ENCODE data around the gene PLPP4.

Gene PLPP4

DNA sequence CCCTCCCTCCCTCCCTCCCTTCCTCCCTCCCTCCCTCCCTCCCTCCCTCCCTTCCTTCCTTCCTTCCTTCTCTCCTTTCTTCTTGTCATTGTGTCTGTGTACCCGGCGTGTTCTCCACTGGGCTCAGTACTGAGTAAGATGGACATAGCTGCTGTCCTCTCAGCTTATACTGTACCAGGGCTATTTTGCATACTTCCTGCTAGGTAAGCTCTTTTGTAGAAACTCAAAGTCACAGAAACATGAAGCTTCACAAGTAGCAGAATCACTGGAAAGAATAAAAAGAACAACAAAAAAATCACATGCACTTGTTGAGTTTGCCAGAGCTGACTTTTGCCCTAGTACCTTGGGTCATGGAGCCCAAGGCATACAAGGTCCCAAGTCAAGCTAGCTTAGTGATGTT, 125.7 kb downstream of the PLPP4 start:
- DNase-seq, result no peak

DNA sequence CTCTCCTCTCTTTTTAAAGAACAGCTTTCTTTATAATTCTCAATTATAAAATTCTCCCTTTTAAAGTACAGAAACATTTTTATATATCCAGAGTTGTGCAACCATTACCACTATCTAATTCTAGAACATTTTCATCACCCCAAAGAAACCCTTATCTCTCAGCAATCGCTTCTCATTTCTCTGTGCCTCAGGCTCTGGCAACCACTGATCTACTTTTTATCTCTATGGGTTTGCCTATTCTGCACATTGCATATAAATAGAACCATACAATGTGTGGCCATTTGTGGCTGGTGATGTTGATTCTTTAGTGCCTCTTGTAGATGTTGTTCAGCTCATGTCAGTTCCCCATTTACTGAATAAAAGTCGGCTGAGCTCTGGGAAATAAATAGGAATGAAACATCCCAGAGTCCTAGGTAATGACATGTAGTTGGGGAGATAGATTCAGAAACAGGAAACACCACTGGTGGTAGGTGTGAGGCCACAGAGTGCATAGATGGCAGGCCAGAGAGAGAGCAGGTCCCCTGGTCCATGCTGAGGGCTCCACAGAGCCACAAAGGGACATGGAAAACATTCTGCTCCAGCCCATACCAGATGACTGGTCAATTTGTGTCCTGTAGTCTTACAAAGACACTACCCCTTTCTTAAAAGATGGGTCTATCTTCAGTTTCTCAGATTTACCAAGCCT, 126.5 kb downstream of the PLPP4 start:
- no peak for DNase-seq

DNA sequence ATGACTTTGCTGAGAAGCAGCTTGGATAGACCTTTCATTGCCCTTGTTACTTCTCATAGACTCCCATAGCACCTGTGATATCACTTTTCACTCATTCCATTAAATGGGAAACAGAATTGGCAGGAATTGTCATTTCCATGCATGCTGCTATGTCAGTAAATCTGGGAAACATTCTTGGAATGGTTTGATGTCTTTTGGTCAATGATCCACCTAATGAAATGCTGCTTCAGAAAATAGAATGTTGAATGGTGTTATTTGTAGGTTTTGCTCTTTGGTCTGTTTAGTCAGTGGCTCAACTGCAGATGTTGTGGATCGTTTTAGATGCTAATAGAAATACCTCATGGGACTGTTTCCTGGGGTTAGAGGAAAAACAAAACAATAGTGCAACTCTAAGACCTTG, 127.8 kb downstream of the PLPP4 start:
- DNase-seq, result no peak

DNA sequence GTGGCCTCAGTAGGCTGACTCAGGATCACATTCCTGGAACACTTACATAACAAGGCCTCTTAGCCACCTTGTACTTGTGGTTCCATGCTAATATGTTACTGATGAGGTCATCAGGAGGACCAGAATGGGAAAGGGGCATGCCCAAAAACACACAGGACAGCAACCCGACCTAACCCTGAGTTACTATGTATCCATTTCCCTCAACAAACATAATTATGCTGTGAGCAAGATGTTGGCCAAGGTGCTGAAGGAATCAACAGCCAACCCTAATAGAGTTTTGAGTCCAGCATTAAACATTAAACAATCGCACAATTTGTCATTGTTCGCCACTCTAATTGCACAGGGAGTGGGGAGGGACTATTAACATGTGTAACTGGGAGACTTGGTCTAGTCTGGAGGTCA, 129.4 kb downstream of the PLPP4 start:
- DNase-seq, result no peak

DNA sequence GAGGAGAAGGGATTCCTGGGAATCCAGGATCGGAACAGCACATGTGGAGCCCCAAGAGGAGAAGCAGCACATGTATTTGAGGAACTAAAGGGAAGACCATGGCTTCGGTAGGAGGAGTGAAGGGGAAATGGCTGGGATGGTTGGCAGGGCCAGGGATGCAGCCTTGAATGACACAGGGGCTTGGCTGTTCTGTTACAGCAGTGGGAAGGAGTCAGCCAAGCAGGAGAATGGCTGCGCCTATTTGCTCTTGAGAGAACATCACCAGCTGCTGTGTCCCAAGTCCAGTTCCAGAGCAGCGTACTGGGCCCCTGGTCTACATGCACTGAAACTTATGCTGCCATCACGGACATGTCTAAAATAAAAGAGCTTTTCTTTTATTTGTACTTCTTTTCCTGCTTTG, 130.0 kb downstream of the PLPP4 start:
- DNase-seq, result no peak

DNA sequence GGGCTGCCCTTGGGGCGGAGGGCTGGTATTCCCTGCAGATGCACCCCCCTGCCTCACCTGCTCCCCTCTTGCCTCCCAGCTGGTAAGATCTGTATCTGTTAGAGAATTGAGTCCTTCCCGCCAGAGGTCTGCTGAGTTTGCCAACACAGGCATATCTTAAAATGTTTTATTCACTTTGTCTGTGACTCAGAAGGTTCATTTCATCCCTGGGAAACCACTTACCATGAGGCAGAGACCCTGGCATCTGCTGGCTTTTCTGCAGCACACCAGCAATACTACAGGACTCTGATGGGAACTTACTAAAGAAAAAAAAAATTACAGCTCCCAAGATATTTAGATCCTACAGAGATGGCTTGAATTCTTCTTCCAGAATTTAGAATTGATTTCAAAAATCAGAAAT, 131.3 kb downstream of the PLPP4 start:
- DNase-seq, result no peak

DNA sequence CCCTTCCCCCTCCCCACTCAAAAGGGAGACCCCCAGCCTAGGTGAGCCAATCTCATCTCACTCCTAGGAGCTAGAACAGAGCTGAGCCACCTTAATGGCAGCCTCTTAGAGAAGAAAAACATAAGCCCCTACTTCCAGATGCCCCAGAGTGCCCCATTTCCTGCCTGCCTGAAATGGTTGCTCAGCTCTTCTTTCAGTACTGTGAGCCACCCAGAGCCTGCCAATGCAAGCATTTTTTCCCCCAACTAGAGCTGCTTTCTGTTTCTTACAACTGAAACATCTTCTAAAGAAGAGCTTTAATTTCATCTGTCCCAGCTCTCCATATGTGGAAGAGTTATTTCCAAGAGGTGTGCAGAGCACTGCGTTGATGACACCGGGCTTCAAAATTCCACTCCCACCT, 136.7 kb downstream of the PLPP4 start:
- DNase-seq, result no peak

DNA sequence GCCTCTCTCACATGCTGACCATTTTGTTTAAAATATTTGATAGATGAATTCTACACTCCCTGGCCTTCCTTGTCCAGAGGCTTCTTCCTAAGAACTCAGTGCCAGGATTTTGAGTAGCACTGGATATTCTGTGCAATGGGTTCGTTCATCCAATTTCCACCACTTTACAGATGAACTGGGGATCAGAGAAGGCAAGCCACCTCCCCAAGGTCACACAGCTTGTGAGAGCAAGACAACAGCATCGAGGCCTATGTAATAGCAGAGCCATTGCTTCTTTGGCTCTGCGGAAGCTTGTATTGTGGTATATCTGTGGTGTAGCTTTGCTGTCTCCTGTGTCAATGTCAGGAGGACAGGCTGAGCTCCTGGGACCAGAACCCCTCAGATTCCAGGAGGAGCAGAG, 140.9 kb downstream of the PLPP4 start:
- DNase-seq, result no peak

DNA sequence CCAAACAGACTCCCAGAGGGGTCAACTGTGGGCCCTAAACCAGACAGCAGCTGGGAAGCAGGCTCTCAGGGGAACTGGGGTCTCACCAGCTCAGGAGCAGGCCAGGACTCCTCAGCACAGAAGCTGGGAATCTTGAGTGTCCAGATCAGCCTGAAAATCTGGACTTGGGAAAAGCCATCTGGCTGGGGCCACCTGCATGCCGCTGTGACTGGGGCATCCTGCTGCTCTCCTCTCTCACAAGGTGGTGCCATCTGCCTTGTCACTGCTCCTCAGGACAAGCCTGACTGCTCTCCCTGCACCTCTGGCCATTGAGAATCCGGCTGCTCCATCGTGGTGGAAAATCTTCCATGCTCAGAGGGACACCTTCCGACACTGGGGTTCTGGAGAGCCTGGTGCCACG, 141.4 kb downstream of the PLPP4 start:
- no peak for DNase-seq

DNA sequence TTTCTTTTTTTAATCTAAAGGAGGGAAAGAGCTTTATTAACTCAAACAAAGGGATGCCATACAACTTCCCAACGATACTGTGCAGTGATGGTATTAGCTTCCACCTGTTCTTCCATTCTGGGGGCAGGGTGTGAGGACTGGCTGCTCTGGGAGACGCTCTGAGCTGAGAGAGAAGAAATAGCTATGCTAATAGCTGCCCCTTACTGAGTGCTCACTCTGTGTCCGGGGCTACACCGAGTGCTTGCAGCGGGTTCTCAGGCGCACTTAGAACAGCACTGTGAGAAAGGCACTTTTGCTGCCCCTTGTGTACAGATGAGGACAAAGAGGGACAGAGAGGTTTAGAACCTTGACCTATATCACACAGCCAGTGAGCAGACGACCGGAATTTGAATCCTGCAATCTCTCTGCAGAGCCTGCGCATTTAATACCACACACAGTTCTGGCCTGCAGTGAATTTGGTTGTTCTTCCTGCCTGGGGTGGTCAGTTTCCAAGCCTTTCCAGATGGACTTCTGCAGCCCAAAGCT, 142.2 kb downstream of the PLPP4 start:
- no peak for DNase-seq

DNA sequence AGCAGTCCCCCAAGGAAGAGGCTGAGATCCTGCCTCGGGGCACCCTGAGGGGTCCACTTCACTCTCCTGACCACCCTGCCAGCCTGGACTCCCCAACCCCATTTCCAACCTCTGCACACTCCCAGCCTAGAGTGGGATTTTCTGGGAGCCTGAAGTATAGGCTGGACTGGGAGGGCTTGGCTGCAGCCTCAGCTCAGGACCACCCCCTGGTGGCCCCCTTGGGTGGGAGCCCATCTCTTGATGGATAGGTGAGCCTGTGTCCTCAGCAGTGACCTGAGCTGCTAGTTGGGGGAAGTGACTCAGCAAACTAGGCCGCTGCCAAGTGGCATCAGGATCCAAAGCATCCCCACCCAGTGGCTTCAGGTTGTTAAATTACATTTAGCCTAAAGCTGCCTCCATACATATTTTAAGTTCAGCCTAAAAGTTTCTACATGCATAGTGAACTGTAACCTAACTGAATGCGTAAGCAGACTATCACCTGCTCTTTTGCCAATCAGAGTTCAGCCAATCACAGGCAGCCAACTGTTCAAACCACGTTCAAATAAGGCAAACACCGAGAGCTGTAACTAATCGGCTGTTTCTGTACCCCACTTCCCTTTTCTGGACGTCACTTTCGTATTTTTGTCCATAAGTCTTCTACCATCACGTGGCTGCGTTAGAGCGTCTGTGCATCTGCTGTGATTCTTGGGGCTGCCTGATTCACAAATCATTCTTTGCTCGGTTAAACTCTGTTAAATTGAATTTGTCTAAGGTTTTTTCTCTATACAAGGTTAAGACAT, 144.0 kb downstream of the PLPP4 start:
- no peak for DNase-seq

DNA sequence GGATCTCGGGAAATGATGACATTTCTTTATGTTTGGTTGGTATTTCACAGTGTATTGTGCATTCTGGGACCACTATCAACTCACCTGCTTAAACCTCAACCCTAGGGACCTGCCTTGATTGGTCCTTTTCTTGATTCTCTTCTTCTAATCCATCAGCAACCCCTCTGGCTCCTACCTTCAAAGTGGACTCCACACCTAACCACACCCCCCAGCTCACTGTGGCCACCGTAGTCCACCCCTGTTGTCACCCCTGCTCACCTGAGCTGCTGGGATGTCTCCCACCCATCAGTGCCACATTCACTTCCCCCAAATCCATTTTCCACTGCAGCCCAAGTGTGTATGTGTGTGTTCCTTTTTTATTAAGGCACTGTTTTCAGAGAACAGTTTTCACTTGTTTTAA, 145.0 kb downstream of the PLPP4 start:
- DNase-seq, result no peak

DNA sequence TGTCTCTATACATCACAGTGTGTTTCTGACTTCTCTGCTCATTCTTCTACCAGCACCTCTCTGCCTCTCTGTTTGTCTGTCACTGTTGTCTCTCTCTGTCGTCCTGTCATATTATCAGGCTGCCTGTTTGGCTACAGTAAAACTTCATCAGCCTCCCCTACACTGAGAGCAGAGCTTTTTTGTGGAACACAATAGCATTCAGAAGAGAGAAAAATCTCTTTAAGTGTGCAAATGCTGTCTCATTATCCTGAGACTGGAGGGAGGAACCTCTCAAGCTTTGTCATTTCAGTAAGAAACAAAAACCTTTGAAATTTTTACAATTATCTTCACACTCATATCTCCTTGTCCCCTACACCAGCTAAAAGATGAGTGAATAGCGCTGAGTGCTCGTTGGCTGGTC, 148.4 kb downstream of the PLPP4 start:
- no peak for DNase-seq

DNA sequence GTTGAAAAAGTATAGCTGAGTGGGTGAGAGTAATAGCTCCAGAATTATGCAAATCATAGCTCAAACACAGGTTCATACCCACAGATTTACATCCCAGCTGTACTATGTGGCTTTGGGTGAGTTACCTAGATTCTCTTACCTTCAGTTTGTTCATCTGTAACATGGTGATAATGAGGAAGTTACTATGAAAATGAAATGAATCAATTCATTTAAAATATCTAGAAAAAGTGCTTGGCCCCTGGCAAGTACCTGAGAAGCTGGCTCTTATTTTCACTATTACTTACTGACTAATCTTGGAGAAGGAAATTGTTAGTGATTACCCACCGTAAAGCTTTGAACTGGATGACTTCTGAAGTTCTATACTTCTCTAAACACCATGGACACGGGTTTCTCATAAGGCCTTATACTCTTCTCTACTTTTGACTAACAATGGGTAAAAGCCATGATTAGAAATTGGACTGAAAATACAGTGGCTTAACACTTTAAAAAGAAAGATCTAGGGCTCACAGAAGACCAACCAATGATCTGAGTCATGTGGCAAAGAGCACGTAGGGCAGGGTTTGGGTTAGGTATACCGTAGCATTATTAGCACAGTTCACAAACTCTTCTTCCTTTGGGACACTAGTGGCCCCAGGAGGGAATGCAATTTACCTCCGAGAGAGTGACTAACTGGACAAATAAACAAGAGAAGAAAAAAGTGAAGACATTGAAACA, 149.2 kb downstream of the PLPP4 start:
- DNase-seq, result no peak

DNA sequence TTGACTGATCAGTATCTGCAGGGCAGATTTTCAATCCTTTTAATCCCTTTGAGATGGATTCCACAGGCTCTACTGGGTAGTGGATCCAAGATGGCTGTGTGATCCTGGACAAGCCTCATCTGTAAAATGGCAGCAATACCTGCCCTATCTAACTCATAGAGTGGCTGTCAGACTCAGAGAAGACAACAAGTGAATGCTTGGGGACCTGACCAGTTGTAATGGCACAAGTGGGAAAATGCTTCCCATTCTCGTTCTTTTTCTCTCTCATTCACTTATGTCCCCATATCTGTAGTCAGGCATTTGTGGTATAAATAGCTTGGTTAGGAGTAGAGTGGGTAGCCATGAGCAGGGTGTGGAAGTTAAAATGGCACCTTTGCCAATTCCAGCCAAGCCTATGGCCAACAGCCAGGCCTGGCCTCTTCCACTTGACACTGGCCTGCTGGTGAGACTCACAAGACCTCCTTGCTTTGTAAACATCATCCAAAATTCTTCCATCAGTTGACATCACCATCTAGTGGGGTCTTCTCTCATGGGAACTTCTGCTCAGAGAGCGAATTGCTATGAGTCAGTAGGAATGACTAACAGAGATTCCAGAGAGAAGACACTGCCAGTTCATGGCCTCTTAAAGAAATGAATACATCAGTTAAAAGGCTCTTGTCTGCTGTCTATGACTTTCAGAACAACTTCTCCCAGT, 150.1 kb downstream of the PLPP4 start:
- DNase-seq, result no peak

DNA sequence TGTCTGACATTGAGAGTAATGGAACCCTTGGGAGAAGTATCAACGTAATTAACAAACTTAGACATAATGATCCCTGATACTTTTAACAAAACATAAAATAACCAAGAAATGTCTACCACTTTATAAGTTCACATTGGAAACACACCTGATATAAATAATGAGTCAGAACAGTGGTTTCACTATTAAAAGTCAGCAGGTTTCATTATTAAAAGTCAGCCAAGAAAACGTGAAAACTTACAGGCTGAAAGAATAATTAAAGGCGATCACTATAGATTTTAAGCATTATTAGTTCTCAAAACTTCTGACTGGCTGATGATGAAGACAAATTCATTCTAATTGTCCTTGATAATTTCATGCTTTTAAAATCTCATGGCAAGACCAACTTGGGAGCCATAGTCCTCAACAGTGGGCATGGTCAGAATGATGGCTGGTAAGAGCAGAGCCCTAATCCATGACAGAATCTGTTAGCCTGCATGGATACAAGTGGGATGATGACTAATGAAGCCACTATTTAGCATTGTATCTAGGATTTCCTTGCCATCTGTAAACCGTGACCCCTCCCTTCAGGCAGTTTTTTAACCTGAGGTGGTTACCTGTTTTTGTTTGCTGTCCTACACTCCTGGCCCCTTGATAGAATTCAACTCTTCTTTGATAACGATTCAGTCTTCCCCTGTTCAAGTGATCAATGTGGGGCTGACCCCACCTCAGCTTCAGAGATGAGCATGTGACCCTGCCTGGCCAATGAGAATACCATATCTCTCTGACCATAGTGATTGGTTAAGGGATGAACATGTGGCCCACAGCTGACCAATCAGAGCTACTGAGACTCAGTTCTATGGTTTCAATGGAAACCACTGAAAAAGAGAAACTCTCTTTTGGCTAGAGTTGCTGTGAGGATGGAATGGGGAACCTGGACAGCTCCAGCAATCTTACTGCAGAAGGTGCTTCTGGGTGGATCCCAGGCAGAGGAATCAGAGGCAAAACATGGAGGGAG, 151.0 kb downstream of the PLPP4 start:
- DNase-seq, result no peak

DNA sequence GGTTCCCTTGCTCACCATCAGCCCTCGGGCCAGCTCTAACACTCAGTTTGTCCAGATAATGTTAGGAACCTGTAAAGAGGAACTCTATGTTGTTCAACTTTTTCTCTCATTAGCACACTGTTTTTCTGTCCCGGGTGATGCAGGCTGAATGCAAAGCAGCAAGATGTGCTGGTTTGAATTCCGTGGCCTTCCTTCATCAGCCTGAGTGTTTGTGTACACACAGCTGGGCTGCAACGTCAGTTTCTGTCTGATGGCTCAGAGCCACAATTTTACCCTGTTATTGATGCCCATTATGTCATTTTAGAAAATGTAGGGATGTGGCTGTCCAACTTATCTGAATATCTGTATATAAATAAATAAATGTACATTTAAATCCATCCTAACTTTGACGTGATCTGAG, 152.0 kb downstream of the PLPP4 start:
- no peak for DNase-seq

DNA sequence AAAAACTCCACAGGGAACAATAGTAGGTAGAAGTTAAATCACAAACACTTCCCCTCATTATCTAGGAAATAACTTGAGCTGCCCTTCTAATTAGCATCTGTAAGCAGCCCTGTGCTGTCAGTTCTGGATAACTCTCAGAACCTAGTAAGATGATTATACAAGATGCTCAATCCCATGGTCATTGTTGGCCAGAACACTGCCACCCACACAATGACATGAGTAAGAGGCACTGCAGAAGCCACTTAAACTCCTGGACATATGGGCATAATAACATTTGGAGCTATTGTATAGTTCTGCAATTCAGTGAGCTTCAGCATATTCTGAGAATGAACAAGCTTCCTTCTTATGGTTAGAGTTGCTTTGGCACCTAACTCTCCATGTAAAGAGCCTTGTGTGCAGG, 153.8 kb downstream of the PLPP4 start:
- no peak for DNase-seq

DNA sequence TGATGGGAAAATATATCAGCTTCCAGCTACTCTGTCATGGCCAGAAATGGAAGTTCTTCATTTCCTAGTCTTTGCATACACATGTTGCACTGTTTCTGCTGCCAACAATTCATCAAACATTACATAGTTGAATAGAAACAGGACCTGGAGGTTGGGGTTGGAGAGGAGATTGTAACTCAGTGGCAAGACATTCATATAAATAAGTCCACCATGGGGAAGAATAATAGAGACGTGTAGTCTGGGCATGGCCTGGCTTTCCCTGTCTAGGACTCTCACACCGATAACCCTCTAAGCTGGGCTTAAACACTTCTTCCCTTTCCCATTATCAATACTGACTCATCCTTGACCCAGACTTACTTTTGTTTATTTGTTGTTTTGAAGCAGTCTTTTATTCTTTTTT, 155.7 kb downstream of the PLPP4 start:
- no peak for DNase-seq

DNA sequence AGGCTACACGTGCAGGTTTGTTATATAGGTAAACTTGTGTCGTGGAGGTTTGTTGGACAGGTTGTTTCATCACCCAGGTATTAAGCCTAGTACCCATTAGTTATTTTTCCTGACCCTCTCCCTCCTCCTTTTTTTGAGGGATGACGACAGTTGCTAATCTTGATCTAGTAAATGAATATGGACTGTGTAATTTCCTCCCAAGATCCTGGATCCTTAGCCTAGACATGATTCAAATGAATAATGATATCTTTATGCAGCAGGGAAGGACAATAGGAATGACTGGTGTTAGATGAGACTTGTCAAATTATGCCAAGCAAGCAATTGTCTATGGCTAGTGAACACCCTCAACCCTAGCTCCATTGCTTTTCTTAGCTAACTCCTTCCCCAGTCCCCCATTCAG, 156.2 kb downstream of the PLPP4 start:
- no peak for DNase-seq

DNA sequence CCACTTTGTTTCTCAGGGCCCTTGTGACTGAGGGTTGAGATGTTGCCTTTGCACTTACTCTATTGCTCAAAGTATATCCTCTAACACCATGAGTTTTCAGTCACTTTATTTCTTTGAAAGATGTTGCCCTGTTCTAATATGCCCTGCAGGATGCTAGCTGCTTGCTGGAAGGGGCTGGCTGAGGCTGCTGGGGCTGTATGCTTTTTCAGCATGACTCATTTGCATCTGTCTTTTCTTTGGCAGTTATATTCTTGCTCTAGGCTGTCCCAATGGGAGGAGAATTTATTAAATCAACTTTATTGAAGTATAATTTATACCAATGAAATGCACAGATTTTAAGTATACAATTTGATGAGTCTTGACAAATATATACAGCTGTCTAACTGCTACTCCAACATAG, 157.7 kb downstream of the PLPP4 start:
- no peak for DNase-seq

DNA sequence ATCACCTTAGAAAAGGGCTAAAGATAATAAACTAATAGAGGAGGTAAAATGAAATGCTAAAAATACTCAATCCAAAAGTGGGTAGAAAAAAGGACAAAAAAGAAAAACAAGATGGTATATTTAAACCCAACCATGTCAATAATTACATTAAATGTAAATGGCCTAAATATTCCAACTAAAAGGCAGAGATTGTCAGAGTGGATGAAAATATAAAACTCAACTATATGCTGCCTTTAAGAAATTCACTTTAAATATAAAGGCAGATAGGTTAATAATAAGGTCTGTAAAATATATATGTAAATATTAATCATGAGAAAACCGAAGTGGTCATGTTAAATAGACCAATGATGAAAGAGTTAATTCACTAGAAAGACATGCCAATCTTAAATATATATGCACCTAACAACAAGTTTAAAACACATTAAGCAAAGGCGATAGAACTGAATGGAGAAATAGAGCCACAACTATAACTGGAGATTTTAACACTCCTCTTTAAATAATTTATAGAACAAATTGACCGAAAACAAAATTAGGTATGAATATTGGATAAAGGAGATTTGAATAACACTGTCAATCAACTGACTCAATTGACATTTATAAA, 159.4 kb downstream of the PLPP4 start:
- no peak for DNase-seq

Data from NCI-H774 (cell line).